HepG2 (cell line): ENCODE results near the gene PCSK2. TPM values are rescaled to one million over a fixed set of nuclear protein-coding genes. Genes with fewer than 3 reads are reported as not detected.

ENCODE experiments used
- ATAC-seq: fragments of 200-7000 bp; cut with Tn5 transposase; 3 replicates; pipeline ENCODE4 v1.9.1; 2020; ENCODE audit warnings: mild to moderate bottlenecking, moderate library complexity
- BruUV-seq: library from RNA; stranded (reverse); fragments of 400-500 nt; replicated peaks from 2 replicates; lab custom pipeline; 2021; lab: Mats Ljungman, UMichigan
- CTCF ChIA-PET: fragments of 300-600 bp; formaldehyde crosslinking; extraction: SDS; loops from one replicate; lab custom pipeline; 2021; ENCODE audit warnings: low total read pairs, inconsistent platforms, low intra/inter-chr PET ratio; lab: Yijun Ruan, JAX
- POLR2A ChIA-PET: fragments of 350-600 bp; sonication (Branson Sonifier 250); formaldehyde crosslinking; loops from one replicate; lab custom pipeline; 2020; ENCODE audit warnings: antibody characterized with exemption, inconsistent platforms; lab: Yijun Ruan, JAX
- DNase-seq: peaks from one replicate; pipeline ENCODE4 v3.0.0-alpha.2; 2015; ENCODE audit warnings: low spot score
- FAIRE-seq: peaks from 3 replicates; lab custom pipeline; 2011; peaks lifted over from hg19 to GRCh38; lab: Jason Lieb, UNC
- H2AFZ ChIP-seq: one replicate; pipeline ENCODE4 v1.6.1; 2011; ENCODE audit warnings: low read length, inconsistent platforms
- H3K27ac ChIP-seq: fragments of 300-600 bp; 3 replicates; pipeline ENCODE4 v1.8.0; 2011; ENCODE audit warnings: mixed run types, mild to moderate bottlenecking, mixed read lengths, low read length, inconsistent platforms; ENCODE audit not compliant: insufficient read depth; ENCODE audit errors: extremely low read length
- H3K27me3 ChIP-seq, 2 experiments: fragments of 200-600 bp in 1 of 2; 2 replicates in 1 of 2; 3 replicates in 1 of 2; pipeline versions ENCODE4 v1.6.0 to v1.8.0; 2011; ENCODE audit warnings: low read length in 2 of 2, mild to moderate bottlenecking in 2 of 2, moderate library complexity in 2 of 2, inconsistent platforms in 1 of 2; ENCODE audit not compliant: insufficient read depth in 2 of 2, control insufficient read depth in 1 of 2
- H3K36me3 ChIP-seq, 2 experiments: fragments of 200-600 bp in 1 of 2; replicated peaks in 1 of 2; 2 replicates in 1 of 2; 3 replicates in 1 of 2; pipeline versions ENCODE4 v1.5.1 to v1.8.0; 2011; ENCODE audit warnings: low read length in 2 of 2, inconsistent platforms in 1 of 2; ENCODE audit not compliant: insufficient read depth in 2 of 2, control insufficient read depth in 1 of 2
- H3K4me1 ChIP-seq: 2 replicates; pipeline ENCODE4 v1.5.1; 2012; ENCODE audit warnings: low read length, inconsistent platforms; ENCODE audit not compliant: insufficient read depth
- H3K4me2 ChIP-seq: 2 replicates; pipeline ENCODE4 v1.6.0; 2011; ENCODE audit warnings: low read depth, low read length, inconsistent platforms
- H3K4me3 ChIP-seq, 3 experiments: fragments of 200-600 bp in 1 of 3; sonication (generic), shearing (Covaris generic) in 1 of 3; replicated peaks in 1 of 3; 2 replicates each; pipeline ENCODE4 v1.5.1; 2011 to 2016; ENCODE audit warnings: low read length in 3 of 3, inconsistent platforms in 2 of 3, low read depth in 2 of 3, mild to moderate bottlenecking in 2 of 3, control low read depth in 1 of 3, mixed read lengths in 1 of 3; ENCODE audit not compliant: insufficient read depth in 1 of 3
- H3K79me2 ChIP-seq: one replicate; pipeline ENCODE4 v1.6.1; 2011; ENCODE audit warnings: low read length, inconsistent platforms; ENCODE audit not compliant: insufficient read depth
- H3K9ac ChIP-seq: 2 replicates; pipeline ENCODE4 v1.6.0; 2011; ENCODE audit warnings: mild to moderate bottlenecking, low read depth, low read length, inconsistent platforms; ENCODE audit not compliant: insufficient read depth
- H3K9me3 ChIP-seq: 2 replicates; pipeline ENCODE4 v1.5.1; 2012; ENCODE audit warnings: mild to moderate bottlenecking, low read length
- H4K20me1 ChIP-seq: 2 replicates; pipeline ENCODE4 v1.6.0; 2011; ENCODE audit warnings: inconsistent platforms, mild to moderate bottlenecking, low read length, moderate library complexity; ENCODE audit not compliant: insufficient read depth
- CHD4 ChIP-seq: fragments of 200-600 bp; sonication (generic); IDR thresholded peaks from 2 replicates; pipeline ENCODE4 v1.7.0; 2017; ENCODE audit warnings: mild to moderate bottlenecking, low read length, borderline replicate concordance
- JDP2 ChIP-seq: sonication (generic); formaldehyde crosslinking; IDR thresholded peaks from 2 replicates; pipeline ENCODE4 v1.8.1; 2022; ENCODE audit warnings: missing genetic modification reagents, borderline replicate concordance
- MXD4 ChIP-seq: IDR thresholded peaks from 2 replicates; pipeline ENCODE4 v1.6.1; 2016; ENCODE audit warnings: mild to moderate bottlenecking, missing biosample characterization, missing genetic modification reagents
- SMARCC2 ChIP-seq: fragments of 450-650 bp; IDR thresholded peaks from 2 replicates; pipeline ENCODE4 v1.6.1; 2017; ENCODE audit warnings: antibody characterized with exemption, mild to moderate bottlenecking
- SMYD3 ChIP-seq: sonication (generic); formaldehyde crosslinking; IDR thresholded peaks from 2 replicates; pipeline ENCODE4 v1.8.1; 2023; ENCODE audit warnings: mild to moderate bottlenecking, missing genetic modification reagents
- SOX13 ChIP-seq, 3 experiments: fragments of 450-650 bp in 1 of 3; sonication (generic) in 1 of 3; formaldehyde crosslinking in 1 of 3; IDR thresholded peaks in 2 of 3; conservative IDR thresholded peaks in 1 of 3; 2 replicates each; pipeline versions ENCODE4 v1.5.0 to v1.6.1; 2016 to 2020; ENCODE audit warnings: antibody characterized with exemption in 1 of 3, mild to moderate bottlenecking in 1 of 3, missing compliant biosample characterization in 1 of 3, missing genetic modification reagents in 1 of 3, moderate library complexity in 1 of 3
- ZBTB1 ChIP-seq: sonication (generic); formaldehyde crosslinking; IDR thresholded peaks from 2 replicates; pipeline ENCODE4 v1.4.0; 2020; ENCODE audit warnings: missing genetic modification reagents, borderline replicate concordance
- ZBTB34 ChIP-seq: sonication (generic); formaldehyde crosslinking; IDR thresholded peaks from 2 replicates; pipeline ENCODE4 v1.8.0; 2022; ENCODE audit warnings: mild to moderate bottlenecking, missing genetic modification reagents
- ZBTB42 ChIP-seq: sonication (generic); formaldehyde crosslinking; IDR thresholded peaks from 2 replicates; pipeline ENCODE4 v1.5.0; 2020; ENCODE audit warnings: mild to moderate bottlenecking, missing genetic modification reagents
- ZC3H4 ChIP-seq: sonication (generic); formaldehyde crosslinking; IDR thresholded peaks from 2 replicates; pipeline ENCODE4 v1.4.0; 2020; ENCODE audit warnings: missing genetic modification reagents, borderline replicate concordance
- ZNF234 ChIP-seq: sonication (generic); formaldehyde crosslinking; conservative IDR thresholded peaks from 2 replicates; pipeline ENCODE4 v1.5.1; 2020; ENCODE audit warnings: mild to moderate bottlenecking, missing genetic modification reagents
- ZNF556 ChIP-seq: sonication (generic); formaldehyde crosslinking; IDR thresholded peaks from 2 replicates; pipeline ENCODE4 v1.4.0; 2020; ENCODE audit warnings: mild to moderate bottlenecking, missing genetic modification reagents, borderline replicate concordance
- ZNF704 ChIP-seq: sonication (generic); formaldehyde crosslinking; IDR thresholded peaks from 2 replicates; pipeline ENCODE4 v1.8.1; 2023; ENCODE audit warnings: mild to moderate bottlenecking, inconsistent platforms, moderate library complexity, missing genetic modification reagents, borderline replicate concordance
- in situ Hi-C: cut with HindIII; loops from 2 replicates; pipeline ENCODE4 v1.10.0; 2017; ENCODE audit warnings: low pct_unique_long_range_greater_than_20kb; ENCODE audit not compliant: extremely low pct_ligation_motif_present
- intact Hi-C: fragments of 100-400 bp; cut with micrococcal nuclease; formaldehyde crosslinking; loops from one replicate; pipeline ENCODE4 v1.10.0; 2022; ENCODE audit not compliant: unreplicated experiment
- polyA plus RNA-seq, 8 experiments: library from polyadenylated mRNA; depleted of rRNA in 3 of 8; stranded (reverse) in 7 of 8; unstranded in 1 of 8; fragments of >200 nt; fragmentation: Illumina TruSeq in 4 of 8; extraction: Trizol in 4 of 8; gene quantifications; 2 replicates each; pipeline versions ENCODE4 v1.2.1 to v1.2.3, GENCODE V29; 2011 to 2016; ENCODE audit warnings: low read depth in 4 of 8, missing spikeins in 1 of 8, mixed read lengths in 1 of 8; ENCODE audit not compliant: insufficient read depth in 1 of 8
- total RNA-seq, 5 experiments: library from RNA; depleted of rRNA; stranded (reverse); fragments of >200 nt; fragmentation: Illumina TruSeq; extraction: Trizol; gene quantifications; 2 replicates each; pipeline ENCODE4 v1.2.3, GENCODE V29; 2016; ENCODE audit warnings: low read depth in 1 of 5
- TF ChIP-seq, protein P1 (sequence below): sonication (generic); formaldehyde crosslinking; IDR thresholded peaks from 2 replicates; pipeline ENCODE4 v1.8.1; 2023; ENCODE audit warnings: mild to moderate bottlenecking, missing genetic modification reagents

PCSK2 gene
- total and polyA plus RNA-seq, 2 of the 13 experiments (the other 11 are each of a cell fraction or from before 2014, with no cell fraction given) = not detected

DNA sequence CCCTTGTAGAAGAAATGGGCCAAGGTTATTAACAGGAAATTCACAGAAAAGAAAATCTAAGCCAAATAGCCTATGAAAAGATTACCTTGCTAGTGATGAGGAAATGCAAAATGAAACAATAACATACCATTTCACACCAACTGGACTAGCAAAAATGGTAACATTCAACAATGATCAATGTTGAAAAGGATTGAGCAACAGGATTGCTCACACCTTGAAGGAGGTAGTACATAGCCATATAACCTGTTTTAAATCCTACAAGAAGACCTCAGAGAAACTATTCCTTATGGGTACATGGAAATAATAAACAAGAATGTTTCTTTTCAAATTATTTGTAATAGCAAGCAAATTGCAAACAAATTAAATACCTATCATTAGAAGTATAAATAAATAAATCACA is 196.9 kb downstream of the PCSK2 start:
- Histone ChIP-seq H3K4me2 (no peak overlapping the region), H3K27ac (no peak overlapping the region), H3K27me3 (0 out of 5 replicates have a peak, but pooled peaks cover 0 to 5% of the 10 kb centered on the region in 2 experiments), H3K79me2 (no peaks in the 10 kb centered on the region), H3K4me1 (no peaks in the 10 kb centered on the region), H3K36me3 (no peaks in the 10 kb centered on the region), H4K20me1 (no peaks in the 10 kb centered on the region), H3K4me3 (no peak overlapping the region), H2AFZ (no peak overlapping the region), H3K9me3 (no peaks in the 10 kb centered on the region), H3K9ac (no peak overlapping the region)
- ChIA-PET CTCF (no interaction called here), POLR2A (no interaction called here)
- FAIRE-seq = no peak
- in situ Hi-C loops (no loop called here), intact Hi-C loops (no loop called here)
- ATAC-seq = no peak
- DNase-seq = no peak
- TF ChIP-seq ZBTB42 (CRISPR knock-in tag) (no peak), JDP2 (no peak), ZNF556 (CRISPR knock-in tag) (no peak), SMARCC2 (no peak), CHD4 (no peak), SOX13 (IDR thresholded peaks at IDR 0.05) (no peak), SOX13 (CRISPR knock-in tag; conservative IDR thresholded peaks at IDR 0.05 in 1 of 2, IDR thresholded peaks at IDR 0.05 in 1 of 2) (no peak), ZNF704 (CRISPR knock-in tag) (no peak), ZBTB34 (CRISPR knock-in tag) (no peak), MXD4 (CRISPR knock-in tag) (no peak), ZNF234 (CRISPR knock-in tag) (no peak), ZBTB1 (CRISPR knock-in tag) (no peak), SMYD3 (no peak), ZC3H4 (CRISPR knock-in tag) (no peak)
- TF ChIP-seq, protein P1, sequence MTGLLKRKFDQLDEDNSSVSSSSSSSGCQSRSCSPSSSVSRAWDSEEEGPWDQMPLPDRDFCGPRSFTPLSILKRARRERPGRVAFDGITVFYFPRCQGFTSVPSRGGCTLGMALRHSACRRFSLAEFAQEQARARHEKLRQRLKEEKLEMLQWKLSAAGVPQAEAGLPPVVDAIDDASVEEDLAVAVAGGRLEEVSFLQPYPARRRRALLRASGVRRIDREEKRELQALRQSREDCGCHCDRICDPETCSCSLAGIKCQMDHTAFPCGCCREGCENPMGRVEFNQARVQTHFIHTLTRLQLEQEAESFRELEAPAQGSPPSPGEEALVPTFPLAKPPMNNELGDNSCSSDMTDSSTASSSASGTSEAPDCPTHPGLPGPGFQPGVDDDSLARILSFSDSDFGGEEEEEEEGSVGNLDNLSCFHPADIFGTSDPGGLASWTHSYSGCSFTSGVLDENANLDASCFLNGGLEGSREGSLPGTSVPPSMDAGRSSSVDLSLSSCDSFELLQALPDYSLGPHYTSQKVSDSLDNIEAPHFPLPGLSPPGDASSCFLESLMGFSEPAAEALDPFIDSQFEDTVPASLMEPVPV = no peak
- no TSS peak for BruUV-seq
